ENCODE measurements around the gene AJAP1.

DNA sequence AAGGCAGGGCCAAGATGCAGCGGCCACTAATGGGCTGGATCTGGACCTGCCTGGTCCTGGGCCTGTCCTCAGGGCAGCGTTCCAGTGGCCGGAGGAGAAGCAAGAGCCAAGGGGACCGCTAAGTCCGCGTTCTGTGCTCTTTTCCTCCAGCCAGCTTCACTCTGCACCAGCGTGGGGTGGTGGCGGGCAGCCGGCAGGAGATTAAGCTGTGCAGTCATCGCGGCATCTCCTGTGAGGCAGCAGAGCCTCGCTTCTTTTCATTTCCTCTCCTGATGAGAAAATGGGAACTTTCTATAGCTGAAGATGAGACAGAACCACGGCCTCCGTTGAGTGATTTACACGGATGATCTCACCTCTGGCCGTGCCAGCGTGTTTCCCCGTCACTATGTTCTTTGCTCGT is 43.4 kb downstream of the AJAP1 start:
- TF ChIP-seq, protein P1, sequence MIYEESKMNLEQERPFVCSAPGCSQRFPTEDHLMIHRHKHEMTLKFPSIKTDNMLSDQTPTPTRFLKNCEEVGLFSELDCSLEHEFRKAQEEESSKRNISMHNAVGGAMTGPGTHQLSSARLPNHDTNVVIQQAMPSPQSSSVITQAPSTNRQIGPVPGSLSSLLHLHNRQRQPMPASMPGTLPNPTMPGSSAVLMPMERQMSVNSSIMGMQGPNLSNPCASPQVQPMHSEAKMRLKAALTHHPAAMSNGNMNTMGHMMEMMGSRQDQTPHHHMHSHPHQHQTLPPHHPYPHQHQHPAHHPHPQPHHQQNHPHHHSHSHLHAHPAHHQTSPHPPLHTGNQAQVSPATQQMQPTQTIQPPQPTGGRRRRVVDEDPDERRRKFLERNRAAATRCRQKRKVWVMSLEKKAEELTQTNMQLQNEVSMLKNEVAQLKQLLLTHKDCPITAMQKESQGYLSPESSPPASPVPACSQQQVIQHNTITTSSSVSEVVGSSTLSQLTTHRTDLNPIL (CRISPR knock-in tag; IDR thresholded peaks at IDR 0.05; ENCODE audit: low read depth) = no peak
- no peak for TF ChIP-seq TOX (CRISPR knock-in tag; IDR thresholded peaks at IDR 0.05; ENCODE audit: borderline replicate concordance)
- no peak for TF ChIP-seq ARNTL (CRISPR knock-in tag; IDR thresholded peaks at IDR 0.05; ENCODE audit: borderline replicate concordance, low read depth)
- TF ChIP-seq PPARA (CRISPR knock-in tag; IDR thresholded peaks at IDR 0.05; ENCODE audit: borderline replicate concordance) = no peak
- TF ChIP-seq ZC3H10 (CRISPR knock-in tag; IDR thresholded peaks at IDR 0.05) = no peak
- no peak for TF ChIP-seq RARB (CRISPR knock-in tag; IDR thresholded peaks at IDR 0.05)
- no peak for TF ChIP-seq BACH2 (CRISPR knock-in tag; IDR thresholded peaks at IDR 0.05; ENCODE audit: borderline replicate concordance)
- no peak for TF ChIP-seq SNAI2 (CRISPR knock-in tag; IDR thresholded peaks at IDR 0.05)
